H9 (cell line): ENCODE data around the gene WDR31. TPM values are rescaled to one million over a fixed set of nuclear protein-coding genes. Genes with fewer than 3 reads are reported as not detected.

Experiments
- DNase-seq: peaks from one replicate; pipeline ENCODE4 v3.0.0-alpha.2; 2017
- H2AFZ ChIP-seq: one replicate; pipeline ENCODE4 v1.6.1; 2013; ENCODE audit warnings: mild to moderate bottlenecking, low read length, control low read depth, moderate library complexity
- H2AK5ac ChIP-seq: 2 replicates; pipeline ENCODE4 v1.6.1; 2013; ENCODE audit warnings: low read length, control low read depth, mixed read lengths; ENCODE audit not compliant: insufficient read length
- H2BK120ac ChIP-seq: one replicate; pipeline ENCODE4 v1.6.1; 2013; ENCODE audit warnings: low read depth, mild to moderate bottlenecking, low read length, control low read depth, inconsistent platforms; ENCODE audit not compliant: poor library complexity, severe bottlenecking
- H2BK12ac ChIP-seq: 2 replicates; pipeline ENCODE4 v1.6.1; 2013; ENCODE audit warnings: low read length, control low read depth, mixed read lengths, low read depth; ENCODE audit not compliant: insufficient read length
- H2BK15ac ChIP-seq: 2 replicates; pipeline ENCODE4 v1.6.1; 2013; ENCODE audit warnings: low read depth, low read length, control low read depth
- H2BK20ac ChIP-seq: one replicate; pipeline ENCODE4 v1.6.1; 2013; ENCODE audit warnings: low read depth, mild to moderate bottlenecking, low read length, control low read depth, inconsistent platforms; ENCODE audit not compliant: poor library complexity, severe bottlenecking
- H2BK5ac ChIP-seq: 2 replicates; pipeline ENCODE4 v1.6.1; 2013; ENCODE audit warnings: low read length, control low read depth, mixed read lengths; ENCODE audit not compliant: insufficient read length
- H3K14ac ChIP-seq: 2 replicates; pipeline ENCODE4 v1.6.1; 2013; ENCODE audit warnings: low read length, control low read depth; ENCODE audit not compliant: insufficient read depth
- H3K18ac ChIP-seq: 2 replicates; pipeline ENCODE4 v1.6.1; 2013; ENCODE audit warnings: low read depth, mild to moderate bottlenecking, mixed read lengths, low read length, control low read depth; ENCODE audit not compliant: insufficient read length
- H3K23ac ChIP-seq: 2 replicates; pipeline ENCODE4 v1.6.1; 2013; ENCODE audit warnings: low read length, control low read depth, mixed read lengths, low read depth; ENCODE audit not compliant: insufficient read length
- H3K23me2 ChIP-seq: 2 replicates; pipeline ENCODE4 v1.6.1; 2013; ENCODE audit warnings: low read depth, mild to moderate bottlenecking, mixed read lengths, low read length, control low read depth; ENCODE audit not compliant: insufficient read length, poor library complexity, severe bottlenecking
- H3K27ac ChIP-seq: 2 replicates; pipeline ENCODE4 v1.5.1; 2013; ENCODE audit warnings: low read length, control low read depth, mixed read lengths, low read depth; ENCODE audit not compliant: insufficient read length
- H3K27me3 ChIP-seq: 2 replicates; pipeline ENCODE4 v1.6.1; 2013; ENCODE audit warnings: low read length, control low read depth, inconsistent platforms; ENCODE audit not compliant: insufficient read depth
- H3K4ac ChIP-seq: 2 replicates; pipeline ENCODE4 v1.6.1; 2013; ENCODE audit warnings: low read depth, mild to moderate bottlenecking, control low read depth, inconsistent platforms, low read length, moderate library complexity
- H3K4me1 ChIP-seq: 2 replicates; pipeline ENCODE4 v1.6.1; 2013; ENCODE audit warnings: low read length, control low read depth, inconsistent platforms; ENCODE audit not compliant: insufficient read depth
- H3K4me2 ChIP-seq: 2 replicates; pipeline ENCODE4 v1.6.1; 2013; ENCODE audit warnings: low read length, control low read depth, mixed read lengths; ENCODE audit not compliant: insufficient read length, insufficient read depth
- H3K56ac ChIP-seq: 2 replicates; pipeline ENCODE4 v1.6.1; 2013; ENCODE audit warnings: low read depth, mild to moderate bottlenecking, mixed read lengths, low read length, control low read depth; ENCODE audit not compliant: insufficient read length
- H3K79me1 ChIP-seq: 2 replicates; pipeline ENCODE4 v1.6.1; 2013; ENCODE audit warnings: low read depth, mild to moderate bottlenecking, moderate library complexity, low read length, control low read depth, inconsistent platforms; ENCODE audit not compliant: insufficient read depth, poor library complexity, severe bottlenecking
- H3K79me2 ChIP-seq: 2 replicates; pipeline ENCODE4 v1.6.1; 2013; ENCODE audit warnings: low read length, control low read depth, inconsistent platforms; ENCODE audit not compliant: insufficient read depth
- H3K9ac ChIP-seq: 2 replicates; pipeline ENCODE4 v1.6.1; 2013; ENCODE audit warnings: low read length, control low read depth, mixed read lengths; ENCODE audit not compliant: insufficient read length; ENCODE audit errors: extremely low read depth
- H3K9me3 ChIP-seq: one replicate; pipeline ENCODE4 v1.6.1; 2013; ENCODE audit warnings: low read depth, low read length, inconsistent platforms; ENCODE audit not compliant: control insufficient read depth
- H3T11ph ChIP-seq: one replicate; pipeline ENCODE4 v1.6.1; 2013; ENCODE audit warnings: mild to moderate bottlenecking, low read length, control low read depth, inconsistent platforms
- H4K20me1 ChIP-seq: one replicate; pipeline ENCODE4 v1.6.1; 2013; ENCODE audit not compliant: control insufficient read depth, insufficient read length, insufficient read depth
- H4K5ac ChIP-seq: 2 replicates; pipeline ENCODE4 v1.6.1; 2013; ENCODE audit warnings: low read depth, mild to moderate bottlenecking, mixed read lengths, low read length, control low read depth; ENCODE audit not compliant: insufficient read length
- H4K8ac ChIP-seq: replicated peaks from 2 replicates; pipeline ENCODE4 v1.6.1; 2013; ENCODE audit warnings: low read length, control low read depth, mixed read lengths, low read depth; ENCODE audit not compliant: insufficient read length
- H4K91ac ChIP-seq: 2 replicates; pipeline ENCODE4 v1.6.1; 2013; ENCODE audit warnings: low read depth, mild to moderate bottlenecking, moderate library complexity, mixed read lengths, low read length, control low read depth; ENCODE audit not compliant: insufficient read length
- H3K27ac Mint-ChIP-seq, 3 experiments: 2 replicates in 2 of 3; 3 replicates in 1 of 3; pipeline ENCODE4 v1.8.0; 2020 to 2021; ENCODE audit warnings: mixed read lengths in 3 of 3, mild to moderate bottlenecking in 1 of 3, moderate library complexity in 1 of 3
- H3K27me3 Mint-ChIP-seq: 2 replicates; pipeline ENCODE4 v1.8.0; 2021; ENCODE audit warnings: low read depth, mild to moderate bottlenecking, moderate library complexity, mixed read lengths
- H3K36me3 Mint-ChIP-seq, 3 experiments: 2 replicates in 2 of 3; 3 replicates in 1 of 3; pipeline ENCODE4 v1.8.0; 2020 to 2021; ENCODE audit warnings: low read depth in 3 of 3, mixed read lengths in 3 of 3; ENCODE audit not compliant: insufficient read depth in 1 of 3
- H3K4me1 Mint-ChIP-seq, 2 experiments: 2 replicates each; pipeline ENCODE4 v1.8.0; 2020; ENCODE audit warnings: mixed read lengths in 2 of 2
- H3K4me3 Mint-ChIP-seq, 2 experiments: 2 replicates in 1 of 2; 3 replicates in 1 of 2; pipeline ENCODE4 v1.8.0; 2020 to 2021; ENCODE audit warnings: mild to moderate bottlenecking in 2 of 2, mixed read lengths in 2 of 2, moderate library complexity in 1 of 2
- H3K9me3 Mint-ChIP-seq, 2 experiments: 2 replicates in 1 of 2; 3 replicates in 1 of 2; pipeline ENCODE4 v1.8.0; 2020; ENCODE audit warnings: mild to moderate bottlenecking in 2 of 2, mixed read lengths in 2 of 2, moderate library complexity in 1 of 2
- WGBS: extraction: QIAGEN DNeasy Blood & Tissue Kit; methylation state at CpG from one replicate; pipeline ENCODE4 v1.1.7; 2013; ENCODE audit warnings: missing lambda C conversion rate, low lambda C conversion rate, mixed read lengths; ENCODE audit not compliant: insufficient read length; ENCODE audit errors: extremely low coverage; 5-methylcytosine and 5-hydroxymethylcytosine counted together
- total RNA-seq: library from RNA; stranded (reverse); gene quantifications from 2 replicates; pipeline ENCODE4 v1.2.1, GENCODE V29; 2021
- TF ChIP-seq, protein P1 (sequence below): fragments of 200-600 bp; sonication (generic); conservative IDR thresholded peaks from 3 replicates; pipeline ENCODE4 v1.8.0; 2021; ENCODE audit warnings: antibody characterized with exemption, mild to moderate bottlenecking

The WDR31 gene
- total RNA-seq, 1 experiment from 2014 or later: 0.72 TPM

DNA sequence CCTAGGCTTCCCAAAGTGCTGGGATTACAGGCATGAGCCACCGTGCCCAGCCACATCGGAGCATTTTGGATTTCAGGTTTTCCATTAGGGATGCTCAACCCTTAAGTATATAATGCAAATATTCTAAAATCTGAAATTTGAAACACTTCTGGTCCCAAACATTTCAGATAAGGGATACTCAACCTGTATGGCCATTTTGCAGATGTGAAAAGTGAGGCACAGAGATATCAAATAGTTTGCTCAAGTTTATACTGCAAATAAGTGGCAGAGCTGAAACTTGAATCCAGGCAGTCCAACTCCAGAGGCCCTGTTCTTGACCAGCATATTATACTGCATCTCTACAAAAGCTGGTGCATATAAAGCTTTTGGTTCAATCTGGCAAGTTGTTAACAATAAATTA, 2.4 kb downstream of the WDR31 start:
- H3K4me1 Mint-ChIP-seq: peaks cover 0 to 7% of the 10 kb centered on the region in 2 experiments
- no peak overlapping the region for H3K4ac ChIP-seq
- no peaks in the 10 kb centered on the region for H3K79me1 ChIP-seq
- no CpG with 5 or more reads among the region's 2 CpGs for WGBS
- no peak overlapping the region for H3K56ac ChIP-seq
- H4K91ac ChIP-seq: no peak overlapping the region
- no peaks in the 10 kb centered on the region for H3K9me3 ChIP-seq
- no peaks in the 10 kb centered on the region for H4K20me1 ChIP-seq
- H3T11ph ChIP-seq: no peak overlapping the region
- H3K23ac ChIP-seq: no peak overlapping the region
- H2BK12ac ChIP-seq: no peak overlapping the region
- H2BK120ac ChIP-seq: no peak overlapping the region
- no peak overlapping the region for H3K9ac ChIP-seq
- no peaks in the 10 kb centered on the region for H3K36me3 Mint-ChIP-seq
- H2BK5ac ChIP-seq: no peak overlapping the region
- no peaks in the 10 kb centered on the region for H3K79me2 ChIP-seq
- DNase-seq: no peak
- peaks cover 9% of the 10 kb centered on the region for H3K23me2 ChIP-seq
- no peaks in the 10 kb centered on the region; the same call in 1 of the 2 replicates for H3K27me3 ChIP-seq
- H3K9me3 Mint-ChIP-seq: no peaks in the 10 kb centered on the region; a peak in 1 of 5 replicates
- H3K14ac ChIP-seq: no peak overlapping the region
- H3K27ac ChIP-seq: no peak overlapping the region
- H3K18ac ChIP-seq: no peak overlapping the region
- peaks cover 32% of the 10 kb centered on the region for H3K27me3 Mint-ChIP-seq
- H2AK5ac ChIP-seq: no peak overlapping the region
- H4K8ac ChIP-seq: no peak overlapping the region
- no peak overlapping the region for H3K4me3 Mint-ChIP-seq
- no peak overlapping the region for H2BK20ac ChIP-seq
- no peak overlapping the region for H2AFZ ChIP-seq
- H4K5ac ChIP-seq: no peak overlapping the region
- no peaks in the 10 kb centered on the region for H3K4me1 ChIP-seq
- no peak overlapping the region for H2BK15ac ChIP-seq
- TF ChIP-seq, protein P1, sequence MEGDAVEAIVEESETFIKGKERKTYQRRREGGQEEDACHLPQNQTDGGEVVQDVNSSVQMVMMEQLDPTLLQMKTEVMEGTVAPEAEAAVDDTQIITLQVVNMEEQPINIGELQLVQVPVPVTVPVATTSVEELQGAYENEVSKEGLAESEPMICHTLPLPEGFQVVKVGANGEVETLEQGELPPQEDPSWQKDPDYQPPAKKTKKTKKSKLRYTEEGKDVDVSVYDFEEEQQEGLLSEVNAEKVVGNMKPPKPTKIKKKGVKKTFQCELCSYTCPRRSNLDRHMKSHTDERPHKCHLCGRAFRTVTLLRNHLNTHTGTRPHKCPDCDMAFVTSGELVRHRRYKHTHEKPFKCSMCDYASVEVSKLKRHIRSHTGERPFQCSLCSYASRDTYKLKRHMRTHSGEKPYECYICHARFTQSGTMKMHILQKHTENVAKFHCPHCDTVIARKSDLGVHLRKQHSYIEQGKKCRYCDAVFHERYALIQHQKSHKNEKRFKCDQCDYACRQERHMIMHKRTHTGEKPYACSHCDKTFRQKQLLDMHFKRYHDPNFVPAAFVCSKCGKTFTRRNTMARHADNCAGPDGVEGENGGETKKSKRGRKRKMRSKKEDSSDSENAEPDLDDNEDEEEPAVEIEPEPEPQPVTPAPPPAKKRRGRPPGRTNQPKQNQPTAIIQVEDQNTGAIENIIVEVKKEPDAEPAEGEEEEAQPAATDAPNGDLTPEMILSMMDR: no peak
- H3K4me2 ChIP-seq: no peak overlapping the region
- no peak overlapping the region for H3K27ac Mint-ChIP-seq
